Loucy (cell line): Measurements from ENCODE around the gene UNC5B.

Source experiments
- H2AFZ ChIP-seq: fragments of 200-600 bp; sonication (generic); 2 replicates; pipeline ENCODE4 v1.6.0; 2016; ENCODE audit warnings: antibody characterized with exemption, mild to moderate bottlenecking, low read length, moderate library complexity
- H3F3A ChIP-seq: fragments of 200-600 bp; 2 replicates; pipeline ENCODE4 v1.6.0; 2016; ENCODE audit warnings: antibody characterized with exemption, low read depth, mild to moderate bottlenecking
- H3K27me3 ChIP-seq: fragments of 200-600 bp; sonication (generic); 2 replicates; pipeline ENCODE4 v1.6.1; 2014; ENCODE audit warnings: low read length, mild to moderate bottlenecking; ENCODE audit not compliant: insufficient read depth, poor library complexity, severe bottlenecking
- H3K36me3 ChIP-seq: fragments of 200-600 bp; sonication (generic); 2 replicates; pipeline ENCODE4 v1.6.1; 2016; ENCODE audit warnings: low read length; ENCODE audit not compliant: insufficient read depth
- H3K4me1 ChIP-seq: fragments of 200-600 bp; sonication (generic); 2 replicates; pipeline ENCODE4 v1.5.1; 2014; ENCODE audit warnings: low read length, mild to moderate bottlenecking; ENCODE audit not compliant: insufficient read depth, poor library complexity, severe bottlenecking
- H3K4me2 ChIP-seq: fragments of 200-600 bp; sonication (generic); 2 replicates; pipeline ENCODE4 v1.6.0; 2014; ENCODE audit warnings: antibody characterized with exemption, low read length, low read depth, mild to moderate bottlenecking; ENCODE audit not compliant: poor library complexity, severe bottlenecking
- H3K4me3 ChIP-seq: fragments of 200-600 bp; sonication (generic); 2 replicates; pipeline ENCODE4 v1.5.1; 2014; ENCODE audit warnings: low read length, mild to moderate bottlenecking, mixed read lengths; ENCODE audit not compliant: poor library complexity, severe bottlenecking
- H3K79me2 ChIP-seq: fragments of 200-600 bp; sonication (generic); 2 replicates; pipeline ENCODE4 v1.6.1; 2014; ENCODE audit warnings: low read length; ENCODE audit not compliant: insufficient read depth
- H3K9ac ChIP-seq: fragments of 200-600 bp; sonication (generic); 2 replicates; pipeline ENCODE4 v1.6.0; 2014; ENCODE audit warnings: mild to moderate bottlenecking, low read depth, low read length, moderate library complexity; ENCODE audit not compliant: poor library complexity, severe bottlenecking
- H3K9me2 ChIP-seq: fragments of 200-600 bp; sonication (generic); replicated peaks from 2 replicates; pipeline ENCODE4 v1.6.1; 2016; ENCODE audit warnings: low read depth, low read length, mixed read lengths
- H3K9me3 ChIP-seq: fragments of 200-600 bp; sonication (generic); 2 replicates; pipeline ENCODE4 v1.6.1; 2014; ENCODE audit warnings: mild to moderate bottlenecking, antibody characterized with exemption, low read length, low read depth; ENCODE audit not compliant: insufficient read depth
- H4K20me1 ChIP-seq: fragments of 200-600 bp; sonication (generic); 2 replicates; pipeline ENCODE4 v1.6.0; 2014; ENCODE audit warnings: antibody characterized with exemption, low read length, mild to moderate bottlenecking; ENCODE audit not compliant: insufficient read depth, poor library complexity, severe bottlenecking
- EZH2phosphoT487 ChIP-seq: fragments of 200-600 bp; IDR thresholded peaks from 2 replicates; pipeline ENCODE4 v1.6.1; 2018; ENCODE audit warnings: antibody characterized with exemption, mild to moderate bottlenecking, moderate library complexity, borderline replicate concordance
- TF ChIP-seq, protein P1 (sequence below): fragments of 200-600 bp; sonication (generic); conservative IDR thresholded peaks from 2 replicates; pipeline ENCODE4 v1.5.1; 2014; ENCODE audit warnings: mild to moderate bottlenecking, antibody characterized with exemption, low read length

Gene UNC5B

DNA sequence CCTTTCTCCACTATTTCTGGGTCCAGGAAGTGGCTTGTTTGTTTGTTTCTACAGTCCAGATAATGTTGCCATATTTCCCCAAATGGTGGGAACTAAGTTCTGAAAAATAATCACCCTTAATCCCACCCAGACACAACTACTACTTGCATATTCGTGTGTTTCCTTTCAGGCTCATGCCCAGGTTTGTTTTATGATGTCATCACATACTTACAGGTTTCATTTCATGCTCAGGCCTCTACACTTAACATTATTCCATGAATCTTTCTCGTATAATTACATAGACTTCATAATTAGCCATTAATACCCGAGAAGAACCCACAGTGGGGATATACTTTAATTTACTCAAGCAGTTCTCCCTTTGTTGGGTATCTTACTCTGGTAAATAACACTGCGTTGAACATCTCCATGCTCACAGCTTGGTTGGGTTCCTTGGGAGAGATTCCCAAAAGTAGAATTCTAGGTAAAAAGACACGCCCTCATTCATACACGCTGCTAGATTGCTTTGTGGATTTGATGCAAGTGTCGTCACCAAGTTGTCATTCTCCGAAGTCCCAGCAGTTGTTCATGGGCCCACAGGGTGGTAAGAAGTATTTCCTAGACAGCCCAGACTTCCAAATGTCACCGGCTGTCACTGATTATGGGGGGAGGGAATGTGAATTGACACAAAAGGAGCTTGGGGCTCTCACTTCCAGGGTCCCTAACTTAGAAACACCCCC, 42.6 kb downstream of the UNC5B start:
- H3K4me2 ChIP-seq = no peak overlapping the region
- H3K36me3 ChIP-seq = no peaks in the 10 kb centered on the region
- no peaks in the 10 kb centered on the region for H3K27me3 ChIP-seq
- H3F3A ChIP-seq = no peaks in the 10 kb centered on the region
- H3K9me2 ChIP-seq = no peaks in the 10 kb centered on the region
- H4K20me1 ChIP-seq = no peaks in the 10 kb centered on the region
- H3K4me3 ChIP-seq = no peak overlapping the region
- TF ChIP-seq, protein P1, sequence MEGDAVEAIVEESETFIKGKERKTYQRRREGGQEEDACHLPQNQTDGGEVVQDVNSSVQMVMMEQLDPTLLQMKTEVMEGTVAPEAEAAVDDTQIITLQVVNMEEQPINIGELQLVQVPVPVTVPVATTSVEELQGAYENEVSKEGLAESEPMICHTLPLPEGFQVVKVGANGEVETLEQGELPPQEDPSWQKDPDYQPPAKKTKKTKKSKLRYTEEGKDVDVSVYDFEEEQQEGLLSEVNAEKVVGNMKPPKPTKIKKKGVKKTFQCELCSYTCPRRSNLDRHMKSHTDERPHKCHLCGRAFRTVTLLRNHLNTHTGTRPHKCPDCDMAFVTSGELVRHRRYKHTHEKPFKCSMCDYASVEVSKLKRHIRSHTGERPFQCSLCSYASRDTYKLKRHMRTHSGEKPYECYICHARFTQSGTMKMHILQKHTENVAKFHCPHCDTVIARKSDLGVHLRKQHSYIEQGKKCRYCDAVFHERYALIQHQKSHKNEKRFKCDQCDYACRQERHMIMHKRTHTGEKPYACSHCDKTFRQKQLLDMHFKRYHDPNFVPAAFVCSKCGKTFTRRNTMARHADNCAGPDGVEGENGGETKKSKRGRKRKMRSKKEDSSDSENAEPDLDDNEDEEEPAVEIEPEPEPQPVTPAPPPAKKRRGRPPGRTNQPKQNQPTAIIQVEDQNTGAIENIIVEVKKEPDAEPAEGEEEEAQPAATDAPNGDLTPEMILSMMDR = no peak
- TF ChIP-seq EZH2phosphoT487 = no peak
- H3K9ac ChIP-seq = no peak overlapping the region
- no peak overlapping the region for H2AFZ ChIP-seq
- no peaks in the 10 kb centered on the region for H3K9me3 ChIP-seq
- no peaks in the 10 kb centered on the region for H3K4me1 ChIP-seq
- no peaks in the 10 kb centered on the region for H3K79me2 ChIP-seq

DNA sequence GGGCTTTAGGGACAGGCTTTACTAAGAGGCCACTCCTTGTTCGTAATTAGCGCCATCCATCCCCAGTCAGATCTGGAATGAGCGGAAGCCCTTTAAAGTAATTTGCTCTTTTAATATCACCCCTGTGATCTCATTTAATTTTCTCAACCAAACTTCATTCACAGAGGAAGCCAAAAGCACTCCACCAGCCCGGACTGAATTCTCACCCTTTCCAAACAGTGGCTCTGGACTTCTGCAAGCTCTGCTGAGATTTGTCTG, 43.1 kb downstream of the UNC5B start:
- Histone ChIP-seq H3K4me3 (no peak overlapping the region), H3K79me2 (no peaks in the 10 kb centered on the region), H3K36me3 (no peaks in the 10 kb centered on the region), H3K9ac (no peak overlapping the region), H3K4me2 (no peak overlapping the region), H3K9me2 (no peaks in the 10 kb centered on the region), H3K27me3 (no peaks in the 10 kb centered on the region), H3K9me3 (no peaks in the 10 kb centered on the region), H2AFZ (no peak overlapping the region), H3F3A (no peaks in the 10 kb centered on the region), H4K20me1 (no peaks in the 10 kb centered on the region), H3K4me1 (no peaks in the 10 kb centered on the region)
- TF ChIP-seq, protein P1 = no peak
- no peak for TF ChIP-seq EZH2phosphoT487

DNA sequence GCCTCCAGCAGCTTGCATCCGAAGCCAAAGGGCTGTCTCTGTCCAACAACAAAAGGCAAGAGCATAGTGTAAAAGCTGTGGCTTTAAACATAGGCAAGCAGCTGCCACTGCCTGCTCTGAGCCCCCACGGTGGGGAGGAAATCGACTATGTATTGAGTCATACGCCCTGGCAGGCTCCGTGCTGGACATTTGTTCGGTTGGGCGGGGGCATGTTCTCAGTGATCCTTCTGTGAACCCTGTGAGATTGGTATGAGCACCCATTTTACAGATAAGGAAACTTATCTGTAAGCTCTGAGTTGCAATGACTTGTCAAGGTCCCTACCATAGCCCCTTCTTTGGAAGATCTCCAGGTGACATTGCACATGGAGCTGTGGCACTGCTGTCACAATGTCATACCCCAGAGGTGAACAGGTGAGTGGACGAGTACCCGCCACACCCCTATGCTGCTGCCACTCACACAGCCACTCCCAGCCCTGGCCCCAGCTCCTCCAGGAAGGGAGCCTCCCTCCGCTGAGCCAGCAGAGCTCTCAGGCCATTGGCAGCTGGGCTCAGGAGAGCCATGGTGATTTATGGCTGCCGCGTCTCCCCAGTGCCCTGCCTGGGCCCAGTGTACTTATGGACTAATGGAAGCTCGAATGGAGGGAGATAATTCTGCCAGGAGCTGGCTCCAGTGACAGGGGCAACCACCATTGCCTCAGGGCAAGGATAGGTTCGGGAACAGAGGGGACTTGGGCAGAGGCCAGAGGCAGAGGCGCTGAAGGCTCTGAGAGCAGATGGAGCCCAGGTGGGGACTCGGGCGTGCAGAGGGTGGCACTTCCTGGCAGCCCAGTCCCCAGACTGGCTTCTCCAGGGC, 43.7 kb downstream of the UNC5B start:
- Histone ChIP-seq H3K4me3 (no peak overlapping the region), H2AFZ (no peak overlapping the region), H3K36me3 (no peaks in the 10 kb centered on the region), H3K4me1 (no peaks in the 10 kb centered on the region), H4K20me1 (no peaks in the 10 kb centered on the region), H3K9me2 (no peaks in the 10 kb centered on the region), H3K9ac (no peak overlapping the region), H3K4me2 (no peak overlapping the region), H3K9me3 (no peaks in the 10 kb centered on the region), H3F3A (no peaks in the 10 kb centered on the region), H3K79me2 (no peaks in the 10 kb centered on the region), H3K27me3 (no peaks in the 10 kb centered on the region)
- no peak for TF ChIP-seq EZH2phosphoT487
- TF ChIP-seq, protein P1 = no peak
